ENCODE data around the gene EMP1. TPM values are rescaled to one million over a fixed set of nuclear protein-coding genes. Genes with fewer than 3 reads are reported as not detected.
A peak's percentile ranks its signal among the peaks of the same experiment; 100 is the strongest.

The EMP1 gene
- total RNA-seq, 6 experiments from 2014 or later: 217 to 417 (median 356) TPM

- TF ChIP-seq, protein P1, sequence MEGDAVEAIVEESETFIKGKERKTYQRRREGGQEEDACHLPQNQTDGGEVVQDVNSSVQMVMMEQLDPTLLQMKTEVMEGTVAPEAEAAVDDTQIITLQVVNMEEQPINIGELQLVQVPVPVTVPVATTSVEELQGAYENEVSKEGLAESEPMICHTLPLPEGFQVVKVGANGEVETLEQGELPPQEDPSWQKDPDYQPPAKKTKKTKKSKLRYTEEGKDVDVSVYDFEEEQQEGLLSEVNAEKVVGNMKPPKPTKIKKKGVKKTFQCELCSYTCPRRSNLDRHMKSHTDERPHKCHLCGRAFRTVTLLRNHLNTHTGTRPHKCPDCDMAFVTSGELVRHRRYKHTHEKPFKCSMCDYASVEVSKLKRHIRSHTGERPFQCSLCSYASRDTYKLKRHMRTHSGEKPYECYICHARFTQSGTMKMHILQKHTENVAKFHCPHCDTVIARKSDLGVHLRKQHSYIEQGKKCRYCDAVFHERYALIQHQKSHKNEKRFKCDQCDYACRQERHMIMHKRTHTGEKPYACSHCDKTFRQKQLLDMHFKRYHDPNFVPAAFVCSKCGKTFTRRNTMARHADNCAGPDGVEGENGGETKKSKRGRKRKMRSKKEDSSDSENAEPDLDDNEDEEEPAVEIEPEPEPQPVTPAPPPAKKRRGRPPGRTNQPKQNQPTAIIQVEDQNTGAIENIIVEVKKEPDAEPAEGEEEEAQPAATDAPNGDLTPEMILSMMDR (IDR thresholded peaks at IDR 0.05): no peak
- Mint-ChIP-seq H3K4me1 (ENCODE audit: low read depth) (peaks cover 91% of the 10 kb centered on the region), H3K27ac (peak overlapping the region; percentile 98), H3K4me3 (peak overlapping the region; percentile 53), H3K9me3 (no peaks in the 10 kb centered on the region), H3K36me3 (ENCODE audit: low read depth) (peaks cover 56% of the 10 kb centered on the region), H3K27me3 (ENCODE audit: insufficient read depth) (peaks cover 18% of the 10 kb centered on the region)
- DNase-seq: no peak
Observed at GRCh38 chr12:13210236-13211190, 14.0 kb downstream of the EMP1 start.

- peaks cover 18% of the 10 kb centered on the region for H3K27me3 Mint-ChIP-seq (ENCODE audit: insufficient read depth)
- TF ChIP-seq, protein P1 (IDR thresholded peaks at IDR 0.05): no peak
- H3K4me1 Mint-ChIP-seq (ENCODE audit: low read depth): peaks cover 91% of the 10 kb centered on the region
- peak overlapping the region; percentile 83 for H3K27ac Mint-ChIP-seq
- peak overlapping the region; percentile 53 for H3K4me3 Mint-ChIP-seq
- peaks cover 64% of the 10 kb centered on the region for H3K36me3 Mint-ChIP-seq (ENCODE audit: low read depth)
- DNase-seq: no peak
- no peaks in the 10 kb centered on the region for H3K9me3 Mint-ChIP-seq
Observed at GRCh38 chr12:13211191-13211858, 14.8 kb downstream of the EMP1 start.

- peak; percentile 60 for DNase-seq
- Mint-ChIP-seq H3K4me1 (ENCODE audit: low read depth) (peaks cover 89% of the 10 kb centered on the region), H3K27ac (peak overlapping the region; percentile 83), H3K9me3 (no peaks in the 10 kb centered on the region; the same call in 1 of the 2 replicates), H3K36me3 (ENCODE audit: low read depth) (peaks cover 66% of the 10 kb centered on the region), H3K27me3 (ENCODE audit: insufficient read depth) (peaks cover 12% of the 10 kb centered on the region), H3K4me3 (peak overlapping the region; percentile 53)
- TF ChIP-seq, protein P1 (IDR thresholded peaks at IDR 0.05): peak; percentile 91
Observed at GRCh38 chr12:13211859-13212664, 15.5 kb downstream of the EMP1 start.

GRCh38 chr12:13215056-13215455 lies 18.5 kb downstream of the EMP1 start:
- peaks cover 15% of the 10 kb centered on the region for H3K27me3 Mint-ChIP-seq (ENCODE audit: insufficient read depth)
- H3K36me3 Mint-ChIP-seq (ENCODE audit: low read depth): peaks cover 78% of the 10 kb centered on the region
- H3K9me3 Mint-ChIP-seq: peaks cover 24% of the 10 kb centered on the region
- no peak for DNase-seq
- no peak overlapping the region for H3K4me3 Mint-ChIP-seq
- TF ChIP-seq, protein P1 (IDR thresholded peaks at IDR 0.05): no peak
- H3K27ac Mint-ChIP-seq: peak overlapping the region; percentile 25
- H3K4me1 Mint-ChIP-seq (ENCODE audit: low read depth): peaks cover 88% of the 10 kb centered on the region

DNA sequence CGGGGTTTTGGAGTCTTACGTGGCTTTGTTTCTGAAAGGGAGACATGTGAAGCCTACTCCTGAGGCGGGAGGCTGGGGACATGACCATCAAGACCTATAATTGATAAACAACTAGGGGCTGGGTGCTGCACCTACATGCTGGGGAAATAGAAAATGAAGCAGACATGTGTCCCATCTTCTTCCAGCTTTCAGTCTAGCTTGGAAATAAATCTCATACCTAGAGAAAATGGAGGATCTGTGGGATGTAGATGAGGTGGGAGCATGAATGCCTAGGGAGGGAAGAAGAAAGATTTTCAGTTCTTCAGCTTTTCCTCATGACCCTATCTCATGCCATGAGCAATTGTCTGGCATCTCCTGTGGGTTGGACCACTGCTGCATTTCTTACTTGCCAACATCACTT lies 22.1 kb downstream of the EMP1 start:
- peaks cover 24% of the 10 kb centered on the region for H3K9me3 Mint-ChIP-seq
- H3K4me1 Mint-ChIP-seq (ENCODE audit: low read depth): peaks cover 88% of the 10 kb centered on the region
- TF ChIP-seq, protein P1 (IDR thresholded peaks at IDR 0.05): no peak
- DNase-seq: no peak
- peaks cover 20% of the 10 kb centered on the region for H3K27me3 Mint-ChIP-seq (ENCODE audit: insufficient read depth)
- H3K4me3 Mint-ChIP-seq: no peak overlapping the region
- H3K36me3 Mint-ChIP-seq (ENCODE audit: low read depth): peaks cover 57% of the 10 kb centered on the region
- peak overlapping the region; percentile 50 for H3K27ac Mint-ChIP-seq
